Measurements from ENCODE around the gene ZNF19. TPM values are rescaled to one million over a fixed set of nuclear protein-coding genes. Genes with fewer than 3 reads are reported as not detected.

ZNF19 gene
- total and polyA plus RNA-seq, 2 of the 8 experiments (the other 6 are each of a cell fraction or from before 2014, with no cell fraction given), result 1.5 to 3.5 TPM

DNA sequence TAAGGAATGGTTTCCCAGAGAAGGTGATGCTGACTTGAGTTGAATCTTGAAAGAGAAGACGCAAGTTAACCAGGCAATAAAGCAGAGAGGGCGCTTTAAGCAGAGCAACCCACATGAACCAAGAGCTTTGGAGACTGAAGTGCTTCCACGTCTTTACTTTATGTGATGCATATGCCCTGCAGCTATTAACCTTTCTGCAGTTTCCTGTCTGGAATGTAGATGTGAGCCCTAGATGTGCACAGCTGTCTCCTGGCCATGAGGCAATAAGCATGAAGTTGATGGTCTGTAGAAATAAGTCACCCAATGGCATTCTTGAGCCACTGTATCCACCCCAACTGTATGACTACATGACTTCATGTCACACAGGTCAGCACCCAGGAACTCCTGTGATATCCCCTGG lies 31.4 kb upstream of the ZNF19 start:
- H3K36me3 ChIP-seq (ENCODE audit: control insufficient read depth in 2 of 4, insufficient read depth in 4 of 4, low read length in 3 of 4), result no peaks in the 10 kb centered on the region
- H3K79me2 ChIP-seq (ENCODE audit: control insufficient read depth in 1 of 2, insufficient read depth in 2 of 2, low read length in 2 of 2), result no peaks in the 10 kb centered on the region
- no peak overlapping the region for H2BK20ac ChIP-seq (ENCODE audit: low read length)
- FAIRE-seq (no peak), DNase-seq (ENCODE audit: low read depth in 1 of 2, low spot score in 2 of 2) (no peak)
- H2AFZ ChIP-seq (ENCODE audit: low read length), result no peak overlapping the region
- no peak overlapping the region for H3K4ac ChIP-seq (replicated peaks; ENCODE audit: insufficient read length, low read depth, low read length)
- H3K18ac ChIP-seq (ENCODE audit: extremely low read depth, low read length), result no peak overlapping the region
- 89% methylated on average over 3 of the region's 3 CpGs; no CpG with 5 or more reads in 1 of the 2 experiments for WGBS, 2 experiments (ENCODE audit: extremely low coverage in 1 of 2, insufficient coverage in 1 of 2, insufficient read length in 1 of 2, insufficient replicate concordance in 2 of 2, low coverage in 1 of 2, low lambda C conversion rate in 2 of 2, missing lambda C conversion rate in 1 of 2)
- no peaks in the 10 kb centered on the region for H4K20me1 ChIP-seq (replicated peaks in 1 of 2; ENCODE audit: control insufficient read depth in 1 of 2, insufficient read depth in 2 of 2, low read length in 2 of 2)
- POLR2A ChIA-PET (ENCODE audit: partially characterized antibody), result no interaction called here
- no peak overlapping the region for H2BK15ac ChIP-seq (ENCODE audit: low read length)
- no peak overlapping the region for H4K5ac ChIP-seq (ENCODE audit: insufficient read length, low read depth, low read length)
- no peak overlapping the region for H2BK5ac ChIP-seq (ENCODE audit: low read depth, low read length)
- no peak overlapping the region for H4K8ac ChIP-seq (ENCODE audit: extremely low read depth, insufficient read depth, low read length)
- no peak overlapping the region for H3K27ac ChIP-seq (ENCODE audit: low read depth, low read length)
- H3K4me3 ChIP-seq (ENCODE audit: extremely low read depth in 1 of 4, insufficient read depth in 2 of 4, low read depth in 3 of 4, low read length in 4 of 4), result no peak overlapping the region
- CTCF ChIA-PET (ENCODE audit: partially characterized antibody), result interaction anchor here (0.7 to 1.4 kb wide), 11 partner anchors 11 to 104 kb away, joined by 3 to 6 read pairs (median 4); no protein-coding TSS in a partner anchor
- H3K9me3 ChIP-seq (ENCODE audit: insufficient read depth in 2 of 2, low read depth in 1 of 2, low read length in 1 of 2), result no peaks in the 10 kb centered on the region
- no peaks in the 10 kb centered on the region for H3K23me2 ChIP-seq (ENCODE audit: low read depth, low read length)
- H3K14ac ChIP-seq (ENCODE audit: insufficient read length), result no peak overlapping the region
- TF ChIP-seq SIX5 (IDR thresholded peaks at IDR 0.05; ENCODE audit: low read depth, low read length) (no peak), TBP (IDR thresholded peaks at IDR 0.05; ENCODE audit: low read depth, low read length) (no peak), CREB1 (IDR thresholded peaks at IDR 0.05) (no peak)
- H2BK120ac ChIP-seq (replicated peaks; ENCODE audit: low read depth, low read length), result peak overlapping the region; percentile 24
- H2AK5ac ChIP-seq (ENCODE audit: low read depth, low read length), result no peak overlapping the region; the same call in 1 of the 2 replicates
- no peak overlapping the region for H4K91ac ChIP-seq (replicated peaks; ENCODE audit: insufficient read length, low read length)
- no peaks in the 10 kb centered on the region for H3K27me3 ChIP-seq (replicated peaks in 1 of 4; ENCODE audit: control insufficient read depth in 3 of 4, extremely low read depth in 1 of 4, insufficient read depth in 3 of 4, low read length in 3 of 4)
- no peak overlapping the region for H3K23ac ChIP-seq (ENCODE audit: insufficient read length)
- H3K79me1 ChIP-seq (ENCODE audit: low read depth, low read length), result no peaks in the 10 kb centered on the region
- no peak overlapping the region for H3K4me2 ChIP-seq (ENCODE audit: insufficient read depth in 1 of 2, low read depth in 2 of 2, low read length in 2 of 2)
- H2BK12ac ChIP-seq (ENCODE audit: low read depth, low read length), result no peak overlapping the region
- no peak overlapping the region for H3K9ac ChIP-seq (replicated peaks in 1 of 4; ENCODE audit: extremely low read depth in 1 of 4, low read depth in 3 of 4, low read length in 3 of 4)
- peaks cover 0 to 12% (median 7%) of the 10 kb centered on the region in 4 experiments; a peak in 4 of 7 replicates for H3K4me1 ChIP-seq (replicated peaks in 1 of 4; ENCODE audit: control insufficient read depth in 3 of 4, insufficient read depth in 4 of 4, low read length in 3 of 4)
- no peak overlapping the region for H3K56ac ChIP-seq (replicated peaks; ENCODE audit: insufficient read length, low read depth, low read length)

Data from H1 (cell line).